ENCODE measurements around the gene IFNA6. TPM values are rescaled to one million over a fixed set of nuclear protein-coding genes. Genes with fewer than 3 reads are reported as not detected.

Gene IFNA6
- total and polyA plus RNA-seq, 4 donors, result not detected

DNA sequence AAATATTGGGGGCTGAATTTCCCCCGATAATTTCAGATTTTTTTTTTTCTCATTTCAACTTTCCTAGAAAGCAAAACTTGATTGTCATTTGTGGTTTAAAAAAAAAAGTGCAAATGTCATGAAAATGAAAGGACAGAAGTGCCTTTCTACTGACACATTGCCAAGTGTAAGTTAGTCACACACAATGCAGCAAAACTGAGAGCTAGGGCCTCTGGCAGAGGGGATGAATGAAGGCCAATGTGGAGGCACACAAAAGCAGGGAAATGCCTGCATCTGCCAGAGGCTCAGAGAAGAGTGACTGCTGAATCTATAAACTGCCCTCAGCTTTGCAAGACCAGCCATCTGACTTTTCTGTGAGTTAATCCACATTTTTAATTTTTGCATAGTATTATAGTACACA, 38.8 kb downstream of the IFNA6 start:
- Histone ChIP-seq H3K4me1 (ENCODE audit: control insufficient read depth, insufficient read depth, low read length) (no peaks in the 10 kb centered on the region), H3K27me3 (ENCODE audit: control insufficient read depth, insufficient read depth, low read length) (no peaks in the 10 kb centered on the region), H3K27ac (ENCODE audit: low read depth, low read length) (no peak overlapping the region), H3K9me3 (ENCODE audit: control insufficient read depth, insufficient read depth, low read length) (peaks cover 2% of the 10 kb centered on the region), H3K36me3 (ENCODE audit: control insufficient read depth, insufficient read depth, low read length) (no peaks in the 10 kb centered on the region), H3K4me3 (ENCODE audit: low read depth, low read length) (no peak overlapping the region)
- no CpG with 5 or more reads among the region's 1 CpG for WGBS (ENCODE audit: insufficient coverage)
- peak in 4 of 6 donors; percentile 32 to 78 (median 65) for DNase-seq (ENCODE audit: low read depth in 4 of 6, low spot score in 6 of 6)

DNA sequence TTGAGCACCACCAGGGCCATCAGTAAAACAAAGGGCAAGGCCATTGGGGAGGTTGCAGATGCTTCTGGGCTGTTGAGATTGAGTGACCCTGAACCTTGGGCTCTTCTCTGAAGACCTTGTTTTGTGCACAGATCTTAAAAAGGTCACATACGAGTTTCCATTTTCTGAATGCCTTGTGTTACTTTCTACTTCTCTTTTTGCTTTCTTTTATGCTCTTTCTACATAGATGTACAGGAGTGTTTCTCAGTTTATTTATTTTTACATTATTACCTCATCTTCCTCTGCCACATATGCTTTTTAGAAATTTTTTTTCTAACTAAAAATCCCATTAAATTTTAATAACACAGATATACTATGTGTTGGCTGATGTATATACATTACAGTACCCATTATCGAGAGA, 45.5 kb downstream of the IFNA6 start, which contains the start of gene IFNA5:
TSS of gene IFNA5 (minus strand) at position 101 of the 400 bp plus-strand sequence. CDS start at position 44, 57 bp downstream.
- H3K36me3 ChIP-seq (ENCODE audit: control insufficient read depth, insufficient read depth, low read length), result no peaks in the 10 kb centered on the region
- no peaks in the 10 kb centered on the region for H3K4me1 ChIP-seq (ENCODE audit: control insufficient read depth, insufficient read depth, low read length)
- H3K27me3 ChIP-seq (ENCODE audit: control insufficient read depth, insufficient read depth, low read length), result no peaks in the 10 kb centered on the region
- WGBS (ENCODE audit: insufficient coverage), result no CpG with 5 or more reads among the region's 2 CpGs
- DNase-seq (ENCODE audit: low read depth in 4 of 6, low spot score in 6 of 6), result no peak
- H3K27ac ChIP-seq (ENCODE audit: low read depth, low read length), result no peak within 1 kb of the TSS
- H3K4me3 ChIP-seq (ENCODE audit: low read depth, low read length), result no peak within 1 kb of the TSS
- H3K9me3 ChIP-seq (ENCODE audit: control insufficient read depth, insufficient read depth, low read length), result no peaks in the 10 kb centered on the region

Other genes starting within 250 kb of the IFNA6 start
- not detected for gene IFNW1, start 209.1 kb downstream of the IFNA6 start, total RNA-seq
- under 1 TPM in 1 of 2 donors, not detected in 1; 0.15 TPM for gene IFNW1, start 209.1 kb downstream of the IFNA6 start, polyA plus RNA-seq (ENCODE audit: insufficient read length in 2 of 2)
- gene IFNA21, start 184.2 kb downstream of the IFNA6 start, total RNA-seq, result not detected
- gene IFNA21, start 184.2 kb downstream of the IFNA6 start, polyA plus RNA-seq (ENCODE audit: insufficient read length in 2 of 2), result not detected
- not detected for gene IFNA4, start 163.3 kb downstream of the IFNA6 start, total RNA-seq
- gene IFNA4, start 163.3 kb downstream of the IFNA6 start, polyA plus RNA-seq (ENCODE audit: insufficient read length in 2 of 2), result not detected
- gene IFNA7, start 148.7 kb downstream of the IFNA6 start, total RNA-seq, result not detected
- gene IFNA7, start 148.7 kb downstream of the IFNA6 start, polyA plus RNA-seq (ENCODE audit: insufficient read length in 2 of 2), result not detected
- not detected for gene IFNA10, start 143.7 kb downstream of the IFNA6 start, total RNA-seq
- not detected for gene IFNA10, start 143.7 kb downstream of the IFNA6 start, polyA plus RNA-seq (ENCODE audit: insufficient read length in 2 of 2)
- gene IFNA16, start 133.6 kb downstream of the IFNA6 start, total RNA-seq, result not detected
- not detected for gene IFNA16, start 133.6 kb downstream of the IFNA6 start, polyA plus RNA-seq (ENCODE audit: insufficient read length in 2 of 2)
- gene IFNA17, start 122.7 kb downstream of the IFNA6 start, total RNA-seq, result not detected
- gene IFNA17, start 122.7 kb downstream of the IFNA6 start, polyA plus RNA-seq (ENCODE audit: insufficient read length in 2 of 2), result not detected
- gene IFNA14, start 110.9 kb downstream of the IFNA6 start, total RNA-seq, result not detected
- gene IFNA14, start 110.9 kb downstream of the IFNA6 start, polyA plus RNA-seq (ENCODE audit: insufficient read length in 2 of 2), result not detected
- gene IFNA5, start 45.6 kb downstream of the IFNA6 start, total RNA-seq, result not detected
- gene IFNA5, start 45.6 kb downstream of the IFNA6 start, polyA plus RNA-seq (ENCODE audit: insufficient read length in 2 of 2), result not detected
- 10 to 100 TPM; 42.2 to 70.6 TPM for gene KLHL9, start 15.5 kb downstream of the IFNA6 start, total RNA-seq
- 10 to 100 TPM; 37.8 to 52.3 TPM for gene KLHL9, start 15.5 kb downstream of the IFNA6 start, polyA plus RNA-seq (ENCODE audit: insufficient read length in 2 of 2)
- gene IFNA13, start 17.2 kb upstream of the IFNA6 start, total RNA-seq, result not detected
- gene IFNA13, start 17.2 kb upstream of the IFNA6 start, polyA plus RNA-seq (ENCODE audit: insufficient read length in 2 of 2), result not detected
- not detected for gene IFNA2, start 34.5 kb upstream of the IFNA6 start, total RNA-seq
- not detected for gene IFNA2, start 34.5 kb upstream of the IFNA6 start, polyA plus RNA-seq (ENCODE audit: insufficient read length in 2 of 2)
- not detected for gene IFNA8, start 58.2 kb upstream of the IFNA6 start, total RNA-seq
- not detected for gene IFNA8, start 58.2 kb upstream of the IFNA6 start, polyA plus RNA-seq (ENCODE audit: insufficient read length in 2 of 2)
- gene IFNA1, start 89.6 kb upstream of the IFNA6 start, total RNA-seq, result not detected
- not detected for gene IFNA1, start 89.6 kb upstream of the IFNA6 start, polyA plus RNA-seq (ENCODE audit: insufficient read length in 2 of 2)
- gene IFNE, start 131.4 kb upstream of the IFNA6 start, total RNA-seq, result not detected
- under 1 TPM; 0.17 to 0.18 TPM for gene IFNE, start 131.4 kb upstream of the IFNA6 start, polyA plus RNA-seq (ENCODE audit: insufficient read length in 2 of 2)